Activated T-cell treated with anti-CD3 and anti-CD28 coated beads, Interleukin-2, amount 50 U/mL, for 4 hours (primary cell): ENCODE data around the gene SLC12A8. TPM values are rescaled to one million over a fixed set of nuclear protein-coding genes. Genes with fewer than 3 reads are reported as not detected.

Experiments
- ATAC-seq, 2 donors: fragments of 200-7000 bp; cut with Tn5 transposase; one replicate each; pipeline ENCODE4 v1.10.0; 2021
- DNase-seq: peaks from one replicate; pipeline ENCODE4 v3.0.0-alpha.2; 2020
- H3K27me3 Mint-ChIP-seq: one replicate; pipeline ENCODE4 v1.8.0; 2021; ENCODE audit warnings: low read depth, mixed read lengths
- H3K36me3 Mint-ChIP-seq: one replicate; pipeline ENCODE4 v1.8.0; 2022; ENCODE audit warnings: mixed read lengths; ENCODE audit not compliant: insufficient read depth
- H3K4me1 Mint-ChIP-seq: one replicate; pipeline ENCODE4 v1.8.0; 2021; ENCODE audit warnings: low read depth, mixed read lengths
- H3K4me3 Mint-ChIP-seq: one replicate; pipeline ENCODE4 v1.8.0; 2021; ENCODE audit warnings: mild to moderate bottlenecking, moderate library complexity, mixed read lengths
- H3K9me3 Mint-ChIP-seq: one replicate; pipeline ENCODE4 v1.8.0; 2021; ENCODE audit warnings: mixed read lengths
- total RNA-seq, 3 donors: library from RNA; stranded (reverse); gene quantifications; one replicate each; pipeline ENCODE4 v1.2.1, GENCODE V29; 2021

Gene SLC12A8
- total RNA-seq, 3 donors from 2014 or later = 0.35 to 1.7 (median 0.63) TPM

GRCh38 chr3:125161607-125162219 is 50.8 kb downstream of the SLC12A8 start:
- no peaks in the 10 kb centered on the region for H3K9me3 Mint-ChIP-seq
- H3K4me1 Mint-ChIP-seq = no peaks in the 10 kb centered on the region
- ATAC-seq (no peak), DNase-seq (no peak)
- no peaks in the 10 kb centered on the region for H3K36me3 Mint-ChIP-seq
- H3K27me3 Mint-ChIP-seq = no peaks in the 10 kb centered on the region
- no peak overlapping the region for H3K4me3 Mint-ChIP-seq

- H3K36me3 Mint-ChIP-seq = no peaks in the 10 kb centered on the region
- H3K9me3 Mint-ChIP-seq = no peaks in the 10 kb centered on the region
- no peak for ATAC-seq
These were observed 51.8 kb downstream of the SLC12A8 start for GRCh38 chr3:125160606-125161371.

GRCh38 chr3:125157183-125157582 is 55.4 kb downstream of the SLC12A8 start:
- Mint-ChIP-seq H3K9me3 (no peaks in the 10 kb centered on the region), H3K4me1 (peaks cover 8% of the 10 kb centered on the region), H3K27me3 (peaks cover 3% of the 10 kb centered on the region), H3K4me3 (no peak overlapping the region), H3K36me3 (no peaks in the 10 kb centered on the region)
- no peak for ATAC-seq
- DNase-seq = no peak

More at GRCh38 chr3:125160606-125161371, 51.8 kb downstream of the SLC12A8 start:
- no peak for DNase-seq
- H3K4me1 Mint-ChIP-seq = no peaks in the 10 kb centered on the region
- peaks cover 3% of the 10 kb centered on the region for H3K27me3 Mint-ChIP-seq
- H3K4me3 Mint-ChIP-seq = no peak overlapping the region

- DNase-seq (no peak), ATAC-seq (no peak)
- Mint-ChIP-seq H3K27me3 (peaks cover 3% of the 10 kb centered on the region), H3K4me3 (no peak overlapping the region), H3K9me3 (no peaks in the 10 kb centered on the region), H3K4me1 (peaks cover 8% of the 10 kb centered on the region), H3K36me3 (no peaks in the 10 kb centered on the region)
These were observed 56.1 kb downstream of the SLC12A8 start for GRCh38 chr3:125156456-125156855.

- Mint-ChIP-seq H3K9me3 (no peaks in the 10 kb centered on the region), H3K4me3 (peak overlapping the region; percentile 58), H3K4me1 (peaks cover 8% of the 10 kb centered on the region), H3K27me3 (peaks cover 3% of the 10 kb centered on the region), H3K36me3 (no peaks in the 10 kb centered on the region)
- DNase-seq = no peak
- ATAC-seq = peak in 1 of 2 donors; percentile 36
These were observed 57.7 kb downstream of the SLC12A8 start for GRCh38 chr3:125154800-125155269.

- ATAC-seq (no peak), DNase-seq (no peak)
- H3K36me3 Mint-ChIP-seq = no peaks in the 10 kb centered on the region
- no peak overlapping the region for H3K4me3 Mint-ChIP-seq
- peaks cover 8% of the 10 kb centered on the region for H3K4me1 Mint-ChIP-seq
- no peaks in the 10 kb centered on the region for H3K9me3 Mint-ChIP-seq
- peaks cover 3% of the 10 kb centered on the region for H3K27me3 Mint-ChIP-seq
These were observed 58.4 kb downstream of the SLC12A8 start for GRCh38 chr3:125154110-125154509.

GRCh38 chr3:125152951-125153350 is 59.6 kb downstream of the SLC12A8 start:
- no peak for DNase-seq
- no peaks in the 10 kb centered on the region for H3K36me3 Mint-ChIP-seq
- peaks cover 3% of the 10 kb centered on the region for H3K27me3 Mint-ChIP-seq
- no peaks in the 10 kb centered on the region for H3K9me3 Mint-ChIP-seq
- ATAC-seq = no peak
- peaks cover 8% of the 10 kb centered on the region for H3K4me1 Mint-ChIP-seq
- no peak overlapping the region for H3K4me3 Mint-ChIP-seq

- Mint-ChIP-seq H3K27me3 (peaks cover 3% of the 10 kb centered on the region), H3K9me3 (no peaks in the 10 kb centered on the region)
- no peak for ATAC-seq
These were observed 60.6 kb downstream of the SLC12A8 start for GRCh38 chr3:125151916-125152315.

GRCh38 chr3:125151442-125151817 is 61.1 kb downstream of the SLC12A8 start:
- no peaks in the 10 kb centered on the region for H3K9me3 Mint-ChIP-seq
- no peak overlapping the region for H3K4me3 Mint-ChIP-seq
- peaks cover under 1% of the 10 kb centered on the region for H3K27me3 Mint-ChIP-seq
- no peak for ATAC-seq
- no peaks in the 10 kb centered on the region for H3K36me3 Mint-ChIP-seq
- H3K4me1 Mint-ChIP-seq = peaks cover 8% of the 10 kb centered on the region
- DNase-seq = no peak

More at GRCh38 chr3:125151916-125152315, 60.6 kb downstream of the SLC12A8 start:
- H3K36me3 Mint-ChIP-seq = no peaks in the 10 kb centered on the region
- H3K4me1 Mint-ChIP-seq = peaks cover 8% of the 10 kb centered on the region
- no peak for DNase-seq
- H3K4me3 Mint-ChIP-seq = no peak overlapping the region

- peak; percentile 59 to 71 for ATAC-seq
- Mint-ChIP-seq H3K4me3 (no peak overlapping the region), H3K36me3 (no peaks in the 10 kb centered on the region)
These were observed 61.8 kb downstream of the SLC12A8 start for GRCh38 chr3:125150525-125151441.

GRCh38 chr3:125149462-125149861 is 63.1 kb downstream of the SLC12A8 start:
- Mint-ChIP-seq H3K9me3 (no peaks in the 10 kb centered on the region), H3K36me3 (no peaks in the 10 kb centered on the region), H3K4me3 (no peak overlapping the region), H3K27me3 (no peaks in the 10 kb centered on the region), H3K4me1 (no peaks in the 10 kb centered on the region)
- DNase-seq (no peak), ATAC-seq (no peak)

More at GRCh38 chr3:125150525-125151441, 61.8 kb downstream of the SLC12A8 start:
- peaks cover 8% of the 10 kb centered on the region for H3K4me1 Mint-ChIP-seq
- H3K9me3 Mint-ChIP-seq = no peaks in the 10 kb centered on the region
- H3K27me3 Mint-ChIP-seq = no peaks in the 10 kb centered on the region
- peak; percentile 41 for DNase-seq

- no peaks in the 10 kb centered on the region for H3K36me3 Mint-ChIP-seq
- DNase-seq = no peak
- ATAC-seq = no peak
- no peak overlapping the region for H3K4me3 Mint-ChIP-seq
- no peaks in the 10 kb centered on the region for H3K4me1 Mint-ChIP-seq
- no peaks in the 10 kb centered on the region for H3K9me3 Mint-ChIP-seq
- no peaks in the 10 kb centered on the region for H3K27me3 Mint-ChIP-seq
These were observed 63.7 kb downstream of the SLC12A8 start for GRCh38 chr3:125148836-125149235.

- ATAC-seq = no peak
- Mint-ChIP-seq H3K9me3 (no peaks in the 10 kb centered on the region), H3K4me1 (peaks cover under 1% of the 10 kb centered on the region), H3K27me3 (peaks cover under 1% of the 10 kb centered on the region), H3K4me3 (no peak overlapping the region), H3K36me3 (no peaks in the 10 kb centered on the region)
- no peak for DNase-seq
These were observed 64.3 kb downstream of the SLC12A8 start for GRCh38 chr3:125148016-125148812.

GRCh38 chr3:125147491-125147820 is 65.1 kb downstream of the SLC12A8 start:
- ATAC-seq (no peak), DNase-seq (no peak)
- Mint-ChIP-seq H3K9me3 (no peaks in the 10 kb centered on the region), H3K4me1 (peaks cover 8% of the 10 kb centered on the region), H3K4me3 (no peak overlapping the region), H3K36me3 (no peaks in the 10 kb centered on the region), H3K27me3 (peaks cover 3% of the 10 kb centered on the region)
